GM12875 (cell line): ENCODE data around the gene PTGS2.

Experiments
- H3K4me3 ChIP-seq: one replicate; pipeline ENCODE4 v1.5.1; 2011; ENCODE audit warnings: low read depth, low read length, control low read depth
- TF ChIP-seq, protein P1 (sequence below): IDR thresholded peaks from 2 replicates; pipeline ENCODE4 v1.5.1; 2011; ENCODE audit warnings: low read depth, mild to moderate bottlenecking, control low read depth, inconsistent platforms, low read length, moderate library complexity, borderline replicate concordance; ENCODE audit not compliant: insufficient read depth

Gene PTGS2

DNA sequence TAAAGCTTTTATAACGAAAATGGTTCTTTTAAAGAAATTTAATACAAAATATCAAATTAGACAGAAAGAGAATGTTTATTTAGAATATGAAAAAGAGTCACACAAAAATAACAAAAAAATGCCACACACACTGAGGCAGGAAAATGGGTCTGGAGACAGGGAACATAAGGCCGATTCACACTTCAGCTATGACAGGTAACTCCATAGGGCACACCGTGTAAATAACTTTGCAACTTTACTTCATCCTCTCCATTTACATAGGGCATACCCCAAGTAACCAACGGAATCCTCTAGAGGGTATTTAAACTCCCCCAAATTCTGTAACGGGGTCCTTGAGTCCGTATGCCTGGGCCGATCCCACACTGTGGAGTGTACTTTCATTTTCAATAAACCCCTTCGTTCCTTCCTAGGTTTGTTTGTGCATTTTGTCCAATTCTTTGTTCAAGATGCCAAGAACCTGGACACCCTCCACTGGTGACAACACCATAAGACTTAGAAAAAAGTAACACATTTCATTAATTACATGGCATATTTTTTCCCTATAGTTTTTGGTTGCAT lies 23.1 kb upstream of the PTGS2 start:
- TF ChIP-seq, protein P1, sequence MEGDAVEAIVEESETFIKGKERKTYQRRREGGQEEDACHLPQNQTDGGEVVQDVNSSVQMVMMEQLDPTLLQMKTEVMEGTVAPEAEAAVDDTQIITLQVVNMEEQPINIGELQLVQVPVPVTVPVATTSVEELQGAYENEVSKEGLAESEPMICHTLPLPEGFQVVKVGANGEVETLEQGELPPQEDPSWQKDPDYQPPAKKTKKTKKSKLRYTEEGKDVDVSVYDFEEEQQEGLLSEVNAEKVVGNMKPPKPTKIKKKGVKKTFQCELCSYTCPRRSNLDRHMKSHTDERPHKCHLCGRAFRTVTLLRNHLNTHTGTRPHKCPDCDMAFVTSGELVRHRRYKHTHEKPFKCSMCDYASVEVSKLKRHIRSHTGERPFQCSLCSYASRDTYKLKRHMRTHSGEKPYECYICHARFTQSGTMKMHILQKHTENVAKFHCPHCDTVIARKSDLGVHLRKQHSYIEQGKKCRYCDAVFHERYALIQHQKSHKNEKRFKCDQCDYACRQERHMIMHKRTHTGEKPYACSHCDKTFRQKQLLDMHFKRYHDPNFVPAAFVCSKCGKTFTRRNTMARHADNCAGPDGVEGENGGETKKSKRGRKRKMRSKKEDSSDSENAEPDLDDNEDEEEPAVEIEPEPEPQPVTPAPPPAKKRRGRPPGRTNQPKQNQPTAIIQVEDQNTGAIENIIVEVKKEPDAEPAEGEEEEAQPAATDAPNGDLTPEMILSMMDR: no peak
- H3K4me3 ChIP-seq: no peak overlapping the region

DNA sequence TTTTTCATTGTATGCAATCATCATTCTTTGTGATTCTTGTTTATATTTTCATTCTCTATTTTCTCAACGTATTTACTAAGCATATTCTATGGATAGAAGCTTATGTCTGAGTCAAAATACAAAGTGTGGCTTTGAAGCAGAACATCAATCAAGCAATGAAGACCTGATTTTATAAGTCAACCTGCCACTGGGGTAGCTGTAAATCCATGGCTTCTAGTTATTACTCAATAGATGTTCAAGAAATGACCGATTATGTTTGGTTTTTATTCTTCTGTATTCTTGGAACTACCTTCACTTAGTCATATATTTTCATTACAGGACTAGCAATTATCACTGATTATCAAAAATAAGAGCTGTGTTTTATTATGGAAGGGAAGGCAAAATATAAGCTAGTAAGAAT lies 20.5 kb upstream of the PTGS2 start:
- no peak overlapping the region for H3K4me3 ChIP-seq
- TF ChIP-seq, protein P1: no peak

- TF ChIP-seq, protein P1: no peak
- no peak overlapping the region for H3K4me3 ChIP-seq
Measured at GRCh38 chr1:186699519-186699918, 19.3 kb upstream of the PTGS2 start.

- no peak overlapping the region for H3K4me3 ChIP-seq
Measured at GRCh38 chr1:186689907-186690306, 9.7 kb upstream of the PTGS2 start.

DNA sequence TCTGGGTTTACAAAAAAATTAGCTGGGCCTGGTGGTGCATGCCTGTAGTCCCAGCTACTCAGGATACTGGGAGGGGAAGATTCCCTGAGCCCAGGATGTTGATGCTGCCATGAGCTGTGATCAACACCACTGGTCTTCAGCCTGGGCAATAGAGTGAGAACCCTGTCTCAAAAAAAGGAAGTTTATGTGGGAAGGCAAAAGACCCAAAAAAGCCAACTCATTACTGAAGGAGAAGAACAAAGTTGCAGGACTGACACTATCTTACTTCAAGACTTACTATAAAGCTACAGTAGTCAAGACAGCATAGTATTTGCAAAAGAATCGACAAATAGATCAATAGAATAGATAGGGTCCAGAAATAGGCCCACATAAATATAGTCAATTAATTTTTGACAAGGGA lies 9.2 kb upstream of the PTGS2 start:
- no peak overlapping the region for H3K4me3 ChIP-seq
- TF ChIP-seq, protein P1: no peak

More at GRCh38 chr1:186689907-186690306, 9.7 kb upstream of the PTGS2 start:
- TF ChIP-seq, protein P1: no peak

DNA sequence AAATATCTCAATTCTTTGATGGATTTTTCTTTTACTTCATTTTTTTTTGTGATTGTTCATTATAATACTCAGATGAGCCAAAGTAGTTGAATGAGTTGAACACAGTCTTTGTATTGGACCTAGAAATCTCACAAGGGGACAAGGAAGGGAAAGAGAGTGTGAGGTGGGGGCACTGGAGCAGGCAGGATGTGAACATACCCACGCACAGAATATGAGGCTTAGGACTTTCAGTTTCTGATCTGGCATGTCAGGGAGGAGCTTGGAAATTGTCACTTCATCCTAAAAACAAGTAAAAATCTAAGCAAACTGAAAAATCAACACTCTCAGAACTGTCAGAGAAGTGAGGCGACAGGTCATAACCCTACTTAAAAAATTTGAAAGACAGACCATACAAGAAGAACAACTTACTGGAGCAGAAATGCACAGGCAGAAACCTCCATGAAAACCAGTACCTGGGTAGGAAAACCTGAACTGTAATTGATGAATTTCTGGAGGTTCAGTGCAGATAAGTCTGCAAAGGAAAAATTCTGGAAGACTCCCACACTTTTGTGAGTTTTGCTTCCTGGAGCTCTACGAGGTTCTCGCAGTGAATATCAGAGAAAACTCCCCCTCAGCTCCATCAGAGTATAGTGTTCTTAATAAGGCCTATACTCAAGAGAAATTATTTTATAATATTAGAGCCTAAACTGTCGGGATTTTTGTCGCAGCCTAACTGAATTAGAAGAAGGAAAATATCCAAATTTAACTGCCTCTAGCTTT lies 3.6 kb upstream of the PTGS2 start:
- H3K4me3 ChIP-seq: no peak overlapping the region
- TF ChIP-seq, protein P1: no peak

- TF ChIP-seq, protein P1: no peak
- no peak overlapping the region for H3K4me3 ChIP-seq
Measured at GRCh38 chr1:186682736-186683135, 2.5 kb upstream of the PTGS2 start.
